Tibial nerve (tissue), 4 donors: ENCODE results near the gene P2RX7. TPM values are rescaled to one million over a fixed set of nuclear protein-coding genes. Genes with fewer than 3 reads are reported as not detected.
A peak's percentile ranks its signal among the peaks of the same experiment; 100 is the strongest.
"Not testable (repeated sequence)": the region's sequence is repeated elsewhere in the genome, so short reads cannot be mapped to it uniquely, and the experiment has no call there.

ENCODE experiments used
- DNase-seq, 2 donors: peaks; one replicate each; pipeline ENCODE4 v3.0.0-alpha.2; 2019; ENCODE audit warnings: low spot score in 2 of 2
- H3K27ac ChIP-seq, 4 donors: fragments of 200-600 bp; sonication (generic) in 3 of 4; one replicate each; pipeline ENCODE4 v1.5.1; 2017 to 2019; ENCODE audit warnings: mild to moderate bottlenecking in 1 of 4
- H3K27me3 ChIP-seq, 2 donors: fragments of 200-600 bp; sonication (generic) in 1 of 2; one replicate each; pipeline versions ENCODE4 v1.5.1 to v1.6.0; 2017 to 2019
- H3K36me3 ChIP-seq, 3 donors: fragments of 200-600 bp; sonication (generic); one replicate each; pipeline ENCODE4 v1.5.1; 2018 to 2019
- H3K4me1 ChIP-seq, 4 donors: fragments of 200-600 bp; sonication (generic) in 3 of 4; one replicate each; pipeline ENCODE4 v1.5.1; 2017 to 2019
- H3K4me3 ChIP-seq, 4 donors: fragments of 200-600 bp; sonication (generic) in 3 of 4; one replicate each; pipeline ENCODE4 v1.5.1; 2017 to 2019; ENCODE audit warnings: mild to moderate bottlenecking in 1 of 4, moderate library complexity in 1 of 4
- H3K9me3 ChIP-seq, 4 donors: fragments of 200-600 bp; sonication (generic) in 3 of 4; one replicate each; pipeline ENCODE4 v1.5.1; 2017 to 2019
- CTCF ChIP-seq, 5 experiments: fragments of 200-600 bp in 3 of 5; fragments of 450-650 bp in 2 of 5; sonication (generic) in 3 of 5; IDR thresholded peaks; one replicate each; pipeline ENCODE4 v1.5.1; 2016 to 2019; ENCODE audit warnings: antibody characterized with exemption in 5 of 5, mild to moderate bottlenecking in 3 of 5, moderate library complexity in 2 of 5
- EP300 ChIP-seq, 2 donors: sonication (generic); formaldehyde crosslinking; IDR thresholded peaks; one replicate each; pipeline ENCODE4 v1.6.1; 2017; ENCODE audit warnings: antibody characterized with exemption in 2 of 2, mild to moderate bottlenecking in 1 of 2
- POLR2A ChIP-seq, 2 donors: fragments of 450-650 bp; IDR thresholded peaks; one replicate each; pipeline ENCODE4 v1.6.1; 2017; ENCODE audit warnings: antibody characterized with exemption in 2 of 2, mild to moderate bottlenecking in 2 of 2, moderate library complexity in 2 of 2
- WGBS, 2 donors: methylation state at CpG; one replicate each; pipeline ENCODE4 v1.1.5; 2018; 5-methylcytosine and 5-hydroxymethylcytosine counted together
- total RNA-seq, 4 donors: library from RNA; depleted of rRNA; stranded (reverse); fragments of >200 nt; gene quantifications; one replicate each; pipeline ENCODE4 v1.1.0, GENCODE V29; 2016

P2RX7 gene
- total RNA-seq, 4 donors from 2014 or later, result 5.2 to 13.8 (median 9.5) TPM

DNA sequence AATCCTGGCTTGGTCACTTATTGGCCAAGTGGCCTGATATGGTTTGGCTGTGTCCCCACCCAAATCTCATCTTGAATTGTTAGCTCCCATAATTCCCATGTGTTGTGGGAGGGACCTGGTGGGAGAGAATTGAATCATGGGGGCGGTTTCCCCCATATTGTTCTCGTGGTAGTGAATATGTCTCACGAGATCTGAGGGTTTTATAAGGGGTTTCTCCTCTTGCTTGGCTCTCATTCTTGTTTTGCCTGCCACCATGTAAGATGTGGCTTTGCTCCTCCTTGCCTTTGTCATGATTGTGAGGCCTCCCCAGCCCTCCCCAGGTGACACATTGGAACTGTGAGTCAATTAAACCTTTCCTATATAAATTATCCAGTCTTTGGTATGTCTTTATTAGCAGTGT lies 58.5 kb downstream of the P2RX7 start:
- WGBS, 2 donors, result 87 to 89% methylated on average over 3 of the region's 3 CpGs
- no peak for TF ChIP-seq EP300 (IDR thresholded peaks at IDR 0.05)
- Histone ChIP-seq H3K4me3 (no peak overlapping the region), H3K9me3 (no peaks in the 10 kb centered on the region), H3K4me1 (peaks cover 0 to 11% (median 4%) of the 10 kb centered on the region in 4 donors), H3K36me3 (peaks cover 0 to 18% (median 0%) of the 10 kb centered on the region in 3 donors), H3K27ac (peak overlapping the region in 2 of 4 donors; percentile 14 to 79), H3K27me3 (no peaks in the 10 kb centered on the region)
- no peak for DNase-seq

DNA sequence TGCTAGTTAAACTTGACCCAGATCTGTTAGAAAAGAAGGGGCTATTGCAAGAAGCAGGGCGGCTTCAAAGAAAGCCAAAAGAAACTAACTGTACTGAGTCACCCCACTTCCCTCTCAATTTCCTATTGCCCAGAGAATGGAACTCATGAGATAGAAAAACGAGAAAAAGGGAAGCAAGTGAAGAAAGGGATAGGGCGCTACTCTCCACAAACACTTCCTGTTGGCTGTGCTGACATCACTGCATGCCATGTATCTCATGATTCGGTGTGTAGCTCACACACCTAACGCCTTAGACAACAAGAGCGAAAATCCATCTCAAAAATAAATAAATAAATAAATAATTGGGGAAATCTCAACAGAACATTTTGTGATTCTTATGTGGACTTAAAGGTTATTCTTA lies 64.2 kb downstream of the P2RX7 start:
- no peak overlapping the region for H3K27ac ChIP-seq
- no peak for DNase-seq
- peaks cover 0 to 4% (median 0%) of the 10 kb centered on the region in 4 donors for H3K4me1 ChIP-seq
- no peaks in the 10 kb centered on the region for H3K9me3 ChIP-seq
- H3K27me3 ChIP-seq, result no peaks in the 10 kb centered on the region
- no peak overlapping the region for H3K4me3 ChIP-seq
- WGBS, 2 donors, result 70 to 74% methylated on average over 6 of the region's 6 CpGs
- no peaks in the 10 kb centered on the region for H3K36me3 ChIP-seq
- TF ChIP-seq EP300 (IDR thresholded peaks at IDR 0.05), result peak; percentile 39 to 62
- no peak for TF ChIP-seq CTCF (IDR thresholded peaks at IDR 0.05)
- no peak for TF ChIP-seq POLR2A (IDR thresholded peaks at IDR 0.05)

- H3K4me3 ChIP-seq, result no peak overlapping the region
- H3K36me3 ChIP-seq, result no peaks in the 10 kb centered on the region
- TF ChIP-seq CTCF (IDR thresholded peaks at IDR 0.05) (no peak), EP300 (IDR thresholded peaks at IDR 0.05) (no peak), POLR2A (IDR thresholded peaks at IDR 0.05) (no peak)
- 65 to 82% methylated on average over 7 of the region's 7 CpGs for WGBS, 2 donors
- H3K4me1 ChIP-seq, result no peaks in the 10 kb centered on the region
- no peaks in the 10 kb centered on the region for H3K27me3 ChIP-seq
- no peak for DNase-seq
- no peak overlapping the region for H3K27ac ChIP-seq
- no peaks in the 10 kb centered on the region for H3K9me3 ChIP-seq
Measured at GRCh38 chr12:121198949-121199348, 66.3 kb downstream of the P2RX7 start.

GRCh38 chr12:121201140-121201539 lies 68.5 kb downstream of the P2RX7 start:
- DNase-seq, H3K9me3 ChIP-seq, H3K4me1 ChIP-seq, H3K4me3 ChIP-seq, H3K36me3 ChIP-seq, H3K27ac ChIP-seq, H3K27me3 ChIP-seq: not testable (repeated sequence)
- WGBS, 2 donors, result 95 to 96% methylated on average over 6 of the region's 6 CpGs

DNA sequence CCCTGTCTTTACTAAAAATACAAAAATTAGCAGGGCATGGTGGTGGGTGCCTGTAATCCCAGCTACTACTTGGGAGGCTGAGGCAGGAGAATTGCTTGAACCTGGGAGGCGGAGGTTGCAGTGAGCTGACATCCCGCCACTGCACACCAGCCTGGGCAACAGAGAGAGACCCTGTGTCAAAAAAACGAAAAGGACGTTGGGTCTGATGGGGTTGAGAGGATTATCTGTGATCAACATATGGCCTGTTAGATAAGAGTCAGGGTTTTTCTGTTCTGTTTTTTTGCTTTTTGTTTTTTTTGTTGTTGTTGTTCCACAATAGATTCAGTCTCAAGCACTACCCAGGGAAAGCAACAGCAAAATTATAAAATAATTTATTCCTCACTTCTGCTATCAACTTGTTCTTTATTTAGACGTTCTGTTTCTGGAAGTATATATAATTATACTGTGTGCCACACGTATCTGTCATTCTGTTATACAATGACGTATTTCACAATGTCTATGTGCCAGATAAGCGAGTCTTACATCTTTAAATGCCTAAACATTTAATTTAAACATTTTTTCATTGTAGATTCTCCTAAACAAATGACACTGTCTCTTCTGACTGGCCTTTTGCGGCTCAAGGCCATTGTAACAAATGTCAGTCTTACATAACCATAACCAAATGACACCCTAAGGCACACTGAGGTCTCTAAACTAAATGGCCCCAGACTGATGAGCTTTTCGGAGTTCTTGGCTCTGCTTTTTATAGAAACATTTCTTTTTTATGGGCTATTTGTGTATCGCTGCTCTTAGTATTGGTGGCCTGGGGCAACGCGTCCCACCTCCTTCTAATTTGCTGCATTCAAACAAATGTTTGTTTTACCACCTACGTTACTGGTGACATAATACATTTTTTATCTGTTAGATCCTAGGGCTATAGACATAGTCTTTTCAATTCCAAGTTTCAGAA lies 70.0 kb downstream of the P2RX7 start:
- Histone ChIP-seq H3K27me3 (no peaks in the 10 kb centered on the region), H3K9me3 (no peaks in the 10 kb centered on the region), H3K36me3 (no peaks in the 10 kb centered on the region), H3K27ac (no peak overlapping the region), H3K4me1 (no peaks in the 10 kb centered on the region), H3K4me3 (no peak overlapping the region)
- WGBS, 2 donors, result 47 to 50% methylated on average over 14 of the region's 14 CpGs
- DNase-seq, result no peak
- TF ChIP-seq CTCF (IDR thresholded peaks at IDR 0.05) (no peak), POLR2A (IDR thresholded peaks at IDR 0.05) (no peak), EP300 (IDR thresholded peaks at IDR 0.05) (no peak)

DNA sequence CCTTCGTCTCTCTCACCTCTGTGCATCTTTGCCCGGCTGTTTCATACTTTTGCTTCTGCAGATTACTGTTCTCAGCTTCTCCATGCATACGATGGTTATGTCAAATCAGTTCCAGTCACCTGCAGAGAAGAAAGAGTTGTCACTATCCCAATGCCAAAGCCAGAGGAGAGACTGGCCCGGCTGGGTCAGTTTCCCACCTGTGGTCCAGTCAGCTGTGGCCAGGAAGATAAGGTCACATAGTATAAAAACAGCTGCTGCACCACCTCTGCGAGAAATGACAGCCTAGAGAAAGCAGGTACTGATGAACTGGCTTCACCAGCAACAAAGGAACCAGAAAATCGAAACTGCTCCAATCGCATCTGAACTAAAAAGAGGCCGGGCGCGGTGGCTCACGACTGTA lies 70.8 kb downstream of the P2RX7 start:
- no peaks in the 10 kb centered on the region for H3K36me3 ChIP-seq
- no peaks in the 10 kb centered on the region for H3K9me3 ChIP-seq
- H3K27me3 ChIP-seq, result no peaks in the 10 kb centered on the region
- H3K4me1 ChIP-seq, result no peaks in the 10 kb centered on the region
- DNase-seq, result no peak
- TF ChIP-seq POLR2A (IDR thresholded peaks at IDR 0.05) (no peak), CTCF (IDR thresholded peaks at IDR 0.05) (no peak), EP300 (IDR thresholded peaks at IDR 0.05) (no peak)
- H3K27ac ChIP-seq, result no peak overlapping the region
- WGBS, 2 donors, result 83 to 87% methylated on average over 11 of the region's 11 CpGs
- no peak overlapping the region for H3K4me3 ChIP-seq
